Mucosa of stomach (tissue), 1 donor: ENCODE measurements around the gene LRRC53.

ENCODE experiments used
- H3K27me3 ChIP-seq: one replicate; pipeline ENCODE4 v1.7.0; 2013; ENCODE audit warnings: mild to moderate bottlenecking, low read length; ENCODE audit not compliant: control insufficient read depth, insufficient read depth
- H3K36me3 ChIP-seq: one replicate; pipeline ENCODE4 v1.7.0; 2013; ENCODE audit warnings: low read length; ENCODE audit not compliant: control insufficient read depth, insufficient read depth
- H3K4me1 ChIP-seq: one replicate; pipeline ENCODE4 v1.7.0; 2013; ENCODE audit warnings: mild to moderate bottlenecking, low read length; ENCODE audit not compliant: control insufficient read depth, insufficient read depth
- H3K4me3 ChIP-seq: one replicate; pipeline ENCODE4 v1.7.0; 2013; ENCODE audit warnings: low read length
- H3K9ac ChIP-seq: one replicate; pipeline ENCODE4 v1.7.0; 2013; ENCODE audit warnings: mild to moderate bottlenecking, low read length, moderate library complexity
- H3K9me3 ChIP-seq: one replicate; pipeline ENCODE4 v1.7.0; 2013; ENCODE audit warnings: mild to moderate bottlenecking, low read length, moderate library complexity; ENCODE audit not compliant: control insufficient read depth
- donor health status: Pancreatic carcinoma.

LRRC53 gene

DNA sequence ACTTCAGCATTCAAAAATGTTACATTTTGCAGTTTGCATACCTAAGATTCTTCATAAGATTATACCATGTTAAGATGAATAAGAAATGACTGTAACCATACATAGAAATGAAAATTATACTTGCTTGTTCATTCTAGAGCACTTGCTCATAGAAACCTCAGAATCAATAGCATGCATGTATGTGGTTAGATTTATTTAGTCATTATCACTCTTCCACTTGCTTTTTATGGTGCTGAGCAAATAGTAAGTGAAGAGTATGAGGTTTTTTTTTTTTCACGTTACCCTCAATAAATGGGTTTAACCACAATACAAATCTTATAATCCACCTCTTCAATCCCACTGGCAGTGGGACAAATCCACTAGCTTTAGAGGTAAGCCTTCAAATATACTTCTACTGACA, 84.7 kb downstream of the LRRC53 start:
- H3K4me3 ChIP-seq, result no peak overlapping the region
- no peaks in the 10 kb centered on the region for H3K4me1 ChIP-seq
- H3K9me3 ChIP-seq, result no peaks in the 10 kb centered on the region
- H3K27me3 ChIP-seq, result no peaks in the 10 kb centered on the region
- H3K36me3 ChIP-seq, result no peaks in the 10 kb centered on the region
- no peak overlapping the region for H3K9ac ChIP-seq

DNA sequence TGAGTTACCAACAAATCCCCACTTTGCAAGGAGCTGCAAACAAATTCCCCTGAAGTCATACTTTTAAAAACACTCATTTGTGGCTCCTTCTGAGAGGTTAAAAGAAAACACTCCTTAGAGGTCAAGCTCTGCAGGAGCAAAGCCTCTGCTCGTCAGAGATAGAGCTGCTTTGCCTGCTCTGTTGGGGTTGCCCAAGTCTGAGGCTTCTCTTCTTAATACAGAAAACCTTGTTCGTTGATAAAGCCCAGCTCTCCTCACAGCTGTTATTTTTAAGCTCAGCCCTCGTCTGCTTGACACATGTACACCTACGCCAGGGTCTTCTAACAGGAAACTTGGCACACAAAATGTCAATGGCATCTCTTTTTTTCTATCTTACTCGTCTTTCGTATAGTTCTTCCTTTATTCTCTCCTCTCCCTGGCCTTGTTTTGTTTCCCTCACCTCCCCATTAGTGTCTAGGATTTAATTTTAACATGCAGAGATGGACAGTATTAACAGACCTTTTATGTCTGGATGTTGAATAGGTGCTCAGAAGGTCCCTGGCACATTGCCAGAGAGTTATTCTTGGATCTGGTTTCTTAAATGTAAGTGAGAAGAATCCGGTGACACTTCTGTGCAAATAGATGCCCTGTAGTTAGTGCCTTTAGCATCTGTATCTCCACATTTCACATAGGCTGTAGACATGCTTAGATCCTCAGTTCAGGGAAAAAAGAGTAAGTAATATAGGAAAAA, 86.0 kb downstream of the LRRC53 start:
- H3K4me1 ChIP-seq, result no peaks in the 10 kb centered on the region
- H3K36me3 ChIP-seq, result no peaks in the 10 kb centered on the region
- H3K9ac ChIP-seq, result no peak overlapping the region
- H3K9me3 ChIP-seq, result no peaks in the 10 kb centered on the region
- H3K27me3 ChIP-seq, result no peaks in the 10 kb centered on the region
- no peak overlapping the region for H3K4me3 ChIP-seq

DNA sequence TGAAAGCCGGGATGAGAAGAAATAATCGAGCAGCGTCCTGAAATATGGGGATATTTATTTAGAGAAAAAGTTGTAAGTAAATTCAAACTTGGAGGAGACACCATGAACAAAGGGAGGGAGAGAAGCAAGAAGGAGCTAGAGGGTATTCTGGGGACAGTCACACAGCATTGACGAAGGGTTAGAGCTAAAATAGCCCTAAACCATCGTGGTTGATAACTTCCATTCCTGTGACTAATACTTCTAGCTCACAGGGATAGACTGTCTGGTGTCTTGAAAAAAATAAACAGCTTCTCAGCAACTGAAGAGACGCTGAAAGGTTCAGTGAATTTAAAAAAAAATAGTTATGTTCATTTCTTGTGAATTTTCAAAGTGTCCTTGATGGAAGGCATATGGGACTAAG, 86.7 kb downstream of the LRRC53 start:
- H3K4me3 ChIP-seq, result no peak overlapping the region
- H3K4me1 ChIP-seq, result no peaks in the 10 kb centered on the region
- H3K27me3 ChIP-seq, result no peaks in the 10 kb centered on the region
- no peaks in the 10 kb centered on the region for H3K36me3 ChIP-seq
- no peak overlapping the region for H3K9ac ChIP-seq
- H3K9me3 ChIP-seq, result no peaks in the 10 kb centered on the region

DNA sequence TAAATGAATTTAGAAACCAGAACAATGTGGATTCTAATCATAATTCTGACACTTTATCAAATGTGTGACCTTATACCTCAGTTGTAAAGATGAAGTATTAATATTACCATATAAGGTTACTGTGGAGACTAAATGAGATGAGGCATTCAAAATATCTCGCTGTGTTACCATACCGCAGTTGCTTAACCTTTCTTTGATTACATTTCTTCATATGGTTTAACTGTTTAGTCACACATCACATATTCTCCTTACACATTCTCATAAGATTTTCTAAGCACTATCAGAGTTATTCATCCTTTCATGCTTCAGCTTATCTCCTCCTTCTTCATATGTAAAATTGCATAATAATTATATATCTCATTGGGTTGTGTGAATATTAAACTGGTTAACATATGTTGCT, 88.9 kb downstream of the LRRC53 start:
- H3K27me3 ChIP-seq, result no peaks in the 10 kb centered on the region
- no peak overlapping the region for H3K9ac ChIP-seq
- H3K36me3 ChIP-seq, result no peaks in the 10 kb centered on the region
- no peaks in the 10 kb centered on the region for H3K9me3 ChIP-seq
- no peak overlapping the region for H3K4me3 ChIP-seq
- no peaks in the 10 kb centered on the region for H3K4me1 ChIP-seq

DNA sequence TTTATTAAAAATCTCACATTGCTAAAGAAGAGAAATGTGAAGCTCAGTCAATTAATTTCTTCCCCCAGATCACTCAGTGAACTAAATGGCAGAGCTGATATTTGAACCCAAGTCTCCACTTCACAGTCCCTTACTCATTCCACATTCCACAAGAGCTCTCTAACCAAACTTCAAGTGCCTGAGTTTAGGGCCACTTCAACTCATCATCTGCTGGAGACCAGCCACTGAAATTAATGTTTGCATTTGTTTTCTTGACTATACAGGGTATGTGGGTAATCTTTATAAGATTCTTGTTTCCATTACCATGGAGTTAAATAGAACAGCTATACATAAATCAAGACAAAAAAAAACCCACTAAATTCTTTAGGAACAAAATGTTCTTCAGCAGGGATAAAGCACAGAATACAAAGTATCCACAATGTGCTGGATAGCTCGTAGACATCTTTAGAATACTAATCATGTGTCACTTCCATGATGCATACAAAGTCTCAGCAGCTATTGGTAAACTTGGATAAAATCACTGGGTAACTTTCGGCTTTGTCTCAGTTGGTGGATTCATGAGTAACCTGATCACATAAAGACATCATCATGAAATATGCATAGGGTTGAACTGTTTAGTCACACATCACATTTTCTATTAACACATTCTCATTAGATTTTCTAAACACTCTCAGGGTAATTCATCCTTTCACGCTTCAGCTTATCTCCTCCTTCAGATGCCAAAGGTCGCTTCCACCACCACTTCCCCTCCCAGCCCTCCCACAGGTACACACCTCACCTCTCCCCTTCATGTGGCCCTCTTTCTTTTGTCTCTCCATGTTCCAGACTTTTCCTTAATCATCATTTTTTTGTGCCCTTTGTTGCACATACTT, 89.8 kb downstream of the LRRC53 start:
- H3K27me3 ChIP-seq, result no peaks in the 10 kb centered on the region
- no peaks in the 10 kb centered on the region for H3K36me3 ChIP-seq
- H3K9ac ChIP-seq, result no peak overlapping the region
- H3K4me3 ChIP-seq, result no peak overlapping the region
- H3K4me1 ChIP-seq, result no peaks in the 10 kb centered on the region
- H3K9me3 ChIP-seq, result no peaks in the 10 kb centered on the region

DNA sequence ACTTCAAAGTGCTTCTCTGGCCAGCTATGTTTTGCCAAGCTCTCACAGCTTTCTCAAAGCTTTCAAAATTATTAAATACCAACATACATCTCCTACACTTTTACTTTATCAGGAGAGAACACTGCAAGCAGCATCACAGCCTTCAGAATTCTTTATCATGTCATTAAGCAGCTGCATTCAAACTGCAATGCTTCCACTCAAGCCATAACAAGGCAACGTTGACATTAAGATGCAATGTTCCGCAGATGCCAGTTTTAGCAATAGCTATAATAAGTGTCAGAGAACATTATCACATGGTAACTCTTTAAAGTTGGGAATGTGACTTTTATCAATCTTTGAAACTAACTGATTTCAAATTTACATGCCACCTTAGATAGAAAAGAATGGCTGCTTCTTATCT, 91.9 kb downstream of the LRRC53 start:
- H3K4me1 ChIP-seq, result no peaks in the 10 kb centered on the region
- H3K9ac ChIP-seq, result no peak overlapping the region
- H3K36me3 ChIP-seq, result no peaks in the 10 kb centered on the region
- H3K9me3 ChIP-seq, result no peaks in the 10 kb centered on the region
- no peak overlapping the region for H3K4me3 ChIP-seq
- H3K27me3 ChIP-seq, result no peaks in the 10 kb centered on the region
